Ishikawa (cell line): ENCODE data around the gene S100A10.

Experiments
- CEBPB ChIP-seq: IDR thresholded peaks from 2 replicates; pipeline ENCODE4 v1.6.1; 2012
- CREB1 ChIP-seq: IDR thresholded peaks from 2 replicates; pipeline ENCODE4 v1.6.1; 2012; ENCODE audit warnings: low read depth
- EGR1 ChIP-seq: IDR thresholded peaks from 2 replicates; pipeline ENCODE4 v1.6.1; 2012
- EP300 ChIP-seq: IDR thresholded peaks from 2 replicates; pipeline ENCODE4 v1.6.1; 2012; ENCODE audit warnings: borderline replicate concordance
- FOXM1 ChIP-seq: IDR thresholded peaks from 2 replicates; pipeline ENCODE4 v1.6.1; 2012; ENCODE audit warnings: low read depth, borderline replicate concordance
- NFIC ChIP-seq: IDR thresholded peaks from 2 replicates; pipeline ENCODE4 v1.6.1; 2012
- RAD21 ChIP-seq: IDR thresholded peaks from 2 replicates; pipeline ENCODE4 v1.6.1; 2012; ENCODE audit warnings: low read depth
- TAF1 ChIP-seq: IDR thresholded peaks from 2 replicates; pipeline ENCODE4 v1.6.1; 2012; ENCODE audit warnings: low read depth, mild to moderate bottlenecking
- TCF12 ChIP-seq: IDR thresholded peaks from 2 replicates; pipeline ENCODE4 v1.6.1; 2012; ENCODE audit warnings: low read depth
- TEAD4 ChIP-seq: IDR thresholded peaks from 2 replicates; pipeline ENCODE4 v1.6.1; 2012
- USF1 ChIP-seq: IDR thresholded peaks from 2 replicates; pipeline ENCODE4 v1.6.1; 2012
- YY1 ChIP-seq: IDR thresholded peaks from 2 replicates; pipeline ENCODE4 v1.6.1; 2012; ENCODE audit warnings: low read depth
- ZBTB7A ChIP-seq: IDR thresholded peaks from 2 replicates; pipeline ENCODE4 v1.6.1; 2012; ENCODE audit warnings: low read depth
- TF ChIP-seq, protein P1 (sequence below): IDR thresholded peaks from 2 replicates; pipeline ENCODE4 v1.6.1; 2012; ENCODE audit warnings: low read depth, mild to moderate bottlenecking
- TF ChIP-seq, protein P2 (sequence below): IDR thresholded peaks from 2 replicates; pipeline ENCODE4 v1.6.1; 2012

Gene S100A10

DNA sequence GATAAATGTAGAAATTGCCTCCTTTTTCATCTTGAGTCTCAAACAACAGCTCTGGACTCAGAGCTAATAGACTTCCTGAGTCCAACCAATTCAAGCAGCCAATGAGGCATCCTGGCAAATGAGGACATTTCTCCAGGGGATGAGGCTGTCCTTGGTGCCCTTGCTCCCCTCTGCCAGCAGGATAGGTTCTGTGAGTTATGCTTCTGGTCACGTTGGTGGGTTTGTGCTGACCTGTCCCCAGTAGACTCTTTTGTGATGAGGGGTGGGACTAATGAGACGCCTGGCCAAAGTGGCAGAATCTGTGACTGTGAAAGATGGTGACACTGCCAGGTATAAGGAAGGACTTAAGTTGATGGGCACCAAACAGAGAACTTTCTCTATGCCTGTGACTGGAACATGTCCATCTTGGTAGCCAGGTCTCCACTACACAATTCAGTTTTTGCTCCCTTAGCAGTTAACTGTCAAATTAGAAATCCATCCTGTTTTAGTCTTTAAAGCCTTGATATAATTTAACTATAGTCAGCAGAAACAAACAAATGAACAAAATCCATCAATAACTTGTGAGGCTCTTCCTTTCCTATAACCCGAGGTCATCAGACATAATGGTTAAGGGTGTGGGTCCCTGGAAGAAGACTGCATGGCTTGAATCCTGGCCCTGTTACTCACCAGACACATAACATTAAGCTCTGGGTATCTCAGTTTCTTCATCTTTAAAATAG is 48.6 kb downstream of the S100A10 start:
- TF ChIP-seq EGR1, result no peak
- no peak for TF ChIP-seq NFIC
- no peak for TF ChIP-seq USF1
- TF ChIP-seq FOXM1, result no peak
- TF ChIP-seq, protein P1, sequence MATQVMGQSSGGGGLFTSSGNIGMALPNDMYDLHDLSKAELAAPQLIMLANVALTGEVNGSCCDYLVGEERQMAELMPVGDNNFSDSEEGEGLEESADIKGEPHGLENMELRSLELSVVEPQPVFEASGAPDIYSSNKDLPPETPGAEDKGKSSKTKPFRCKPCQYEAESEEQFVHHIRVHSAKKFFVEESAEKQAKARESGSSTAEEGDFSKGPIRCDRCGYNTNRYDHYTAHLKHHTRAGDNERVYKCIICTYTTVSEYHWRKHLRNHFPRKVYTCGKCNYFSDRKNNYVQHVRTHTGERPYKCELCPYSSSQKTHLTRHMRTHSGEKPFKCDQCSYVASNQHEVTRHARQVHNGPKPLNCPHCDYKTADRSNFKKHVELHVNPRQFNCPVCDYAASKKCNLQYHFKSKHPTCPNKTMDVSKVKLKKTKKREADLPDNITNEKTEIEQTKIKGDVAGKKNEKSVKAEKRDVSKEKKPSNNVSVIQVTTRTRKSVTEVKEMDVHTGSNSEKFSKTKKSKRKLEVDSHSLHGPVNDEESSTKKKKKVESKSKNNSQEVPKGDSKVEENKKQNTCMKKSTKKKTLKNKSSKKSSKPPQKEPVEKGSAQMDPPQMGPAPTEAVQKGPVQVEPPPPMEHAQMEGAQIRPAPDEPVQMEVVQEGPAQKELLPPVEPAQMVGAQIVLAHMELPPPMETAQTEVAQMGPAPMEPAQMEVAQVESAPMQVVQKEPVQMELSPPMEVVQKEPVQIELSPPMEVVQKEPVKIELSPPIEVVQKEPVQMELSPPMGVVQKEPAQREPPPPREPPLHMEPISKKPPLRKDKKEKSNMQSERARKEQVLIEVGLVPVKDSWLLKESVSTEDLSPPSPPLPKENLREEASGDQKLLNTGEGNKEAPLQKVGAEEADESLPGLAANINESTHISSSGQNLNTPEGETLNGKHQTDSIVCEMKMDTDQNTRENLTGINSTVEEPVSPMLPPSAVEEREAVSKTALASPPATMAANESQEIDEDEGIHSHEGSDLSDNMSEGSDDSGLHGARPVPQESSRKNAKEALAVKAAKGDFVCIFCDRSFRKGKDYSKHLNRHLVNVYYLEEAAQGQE, result no peak
- TF ChIP-seq TCF12, result no peak
- TF ChIP-seq TEAD4, result no peak
- TF ChIP-seq CREB1, result no peak
- TF ChIP-seq YY1, result no peak
- no peak for TF ChIP-seq ZBTB7A
- TF ChIP-seq TAF1, result no peak
- no peak for TF ChIP-seq EP300
- TF ChIP-seq CEBPB, result no peak
- TF ChIP-seq, protein P2, sequence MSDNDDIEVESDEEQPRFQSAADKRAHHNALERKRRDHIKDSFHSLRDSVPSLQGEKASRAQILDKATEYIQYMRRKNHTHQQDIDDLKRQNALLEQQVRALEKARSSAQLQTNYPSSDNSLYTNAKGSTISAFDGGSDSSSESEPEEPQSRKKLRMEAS, result no peak
- no peak for TF ChIP-seq RAD21

- TF ChIP-seq, protein P1, result no peak
- TF ChIP-seq CEBPB (no peak), TCF12 (no peak), EGR1 (no peak), RAD21 (no peak), ZBTB7A (no peak), NFIC (no peak), CREB1 (no peak), FOXM1 (no peak), USF1 (no peak), TAF1 (no peak)
Measured at GRCh38 chr1:151944126-151944856, 49.4 kb downstream of the S100A10 start.

DNA sequence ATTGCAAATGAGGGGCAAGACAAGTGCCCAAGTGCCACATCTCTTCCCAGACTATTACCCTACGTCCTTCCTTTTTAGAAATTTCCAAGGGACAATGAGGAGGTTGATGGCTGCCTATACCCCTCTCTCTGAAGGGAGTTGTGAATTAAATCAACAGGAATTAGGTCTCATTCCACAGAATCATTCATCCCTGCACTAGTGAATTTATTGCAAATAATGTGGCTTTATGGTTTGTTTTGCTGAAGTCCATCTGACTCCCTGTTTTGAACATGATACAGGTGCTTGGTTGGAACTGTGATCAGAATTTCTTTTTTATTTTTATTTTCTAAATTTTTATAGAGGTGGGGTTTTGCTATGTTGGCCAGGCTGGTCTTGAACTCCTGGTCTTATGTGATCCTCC is 50.1 kb downstream of the S100A10 start:
- TF ChIP-seq CREB1 (no peak), USF1 (no peak), RAD21 (no peak), YY1 (no peak), ZBTB7A (no peak), EP300 (no peak), TEAD4 (no peak; the same call in 1 of the 2 replicates), FOXM1 (no peak), EGR1 (no peak), TCF12 (no peak), NFIC (no peak), TAF1 (no peak)
- TF ChIP-seq, protein P2, result no peak
- TF ChIP-seq, protein P1, result no peak

DNA sequence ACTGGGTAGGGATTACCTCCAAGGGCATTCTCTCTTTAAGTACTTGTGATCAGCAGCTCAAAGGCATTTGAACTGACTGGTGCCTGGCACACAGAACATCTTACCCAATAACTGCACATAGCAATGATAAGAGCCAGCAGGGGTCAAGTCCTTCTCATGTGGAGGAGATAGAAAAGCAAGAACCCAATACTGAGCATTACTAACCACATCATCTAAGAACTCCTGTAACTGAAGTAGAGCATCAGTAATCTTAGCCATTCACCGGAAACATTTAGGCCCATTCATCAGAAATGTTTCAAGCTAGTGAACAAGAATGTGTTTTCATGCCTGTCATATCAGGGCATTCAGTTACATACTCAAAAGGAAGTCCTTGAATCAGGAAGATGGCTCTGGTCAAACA is 50.8 kb downstream of the S100A10 start:
- TF ChIP-seq USF1 (no peak), FOXM1 (peak; percentile 54; the same call in 1 of the 2 replicates), RAD21 (no peak), CEBPB (no peak), CREB1 (no peak), TEAD4 (peak; percentile 87), YY1 (no peak), TAF1 (no peak), EP300 (peak; percentile 80; the same call in 1 of the 2 replicates), TCF12 (no peak), EGR1 (no peak), ZBTB7A (no peak), NFIC (peak; percentile 48; the same call in 1 of the 2 replicates)
- TF ChIP-seq, protein P1, result no peak
- TF ChIP-seq, protein P2, result no peak
